Mammary epithelial cell (primary cell): Measurements from ENCODE around the gene LAT.

ENCODE experiments used
- CTCF ChIP-seq, 2 donors: IDR thresholded peaks in 1 of 2; conservative IDR thresholded peaks in 1 of 2; 2 replicates each; pipeline ENCODE4 v1.5.1; 2011 to 2012; ENCODE audit warnings: inconsistent platforms in 2 of 2, low read length in 2 of 2, mild to moderate bottlenecking in 2 of 2, control low read depth in 1 of 2, low read depth in 1 of 2; ENCODE audit not compliant: insufficient read depth in 1 of 2; ENCODE audit errors: extremely low read depth in 1 of 2
- EZH2 ChIP-seq: IDR thresholded peaks from 2 replicates; pipeline ENCODE4 v1.6.1; 2012; ENCODE audit warnings: low read length, inconsistent platforms, borderline replicate concordance

- TF ChIP-seq CTCF (conservative IDR thresholded peaks at IDR 0.05 in 1 of 2, IDR thresholded peaks at IDR 0.05 in 1 of 2; ENCODE audit: extremely low read depth in 1 of 2, insufficient read depth in 1 of 2, low read depth in 1 of 2, low read length in 2 of 2): no peak
- no peak for TF ChIP-seq EZH2
Observed at GRCh38 chr16:28998837-28999236, 14.0 kb downstream of the LAT start.
